Skeletal muscle satellite cell (primary cell): Measurements from ENCODE around the gene SURF4.

Source experiments
- H3K27me3 ChIP-seq: 2 replicates; pipeline ENCODE4 v1.7.0; 2013; ENCODE audit warnings: low read length; ENCODE audit not compliant: control insufficient read depth, insufficient read depth
- H3K36me3 ChIP-seq: 2 replicates; pipeline ENCODE4 v1.7.0; 2013; ENCODE audit warnings: mild to moderate bottlenecking, control low read depth, low read length; ENCODE audit not compliant: insufficient read depth
- H3K4me1 ChIP-seq: 2 replicates; pipeline ENCODE4 v1.7.0; 2013; ENCODE audit warnings: low read length; ENCODE audit not compliant: control insufficient read depth, insufficient read depth
- H3K4me2 ChIP-seq: 2 replicates; pipeline ENCODE4 v1.7.0; 2013; ENCODE audit warnings: mild to moderate bottlenecking, low read length
- H3K4me3 ChIP-seq: 2 replicates; pipeline ENCODE4 v1.7.0; 2013; ENCODE audit warnings: low read length
- H3K9ac ChIP-seq: 2 replicates; pipeline ENCODE4 v1.7.0; 2013; ENCODE audit warnings: mild to moderate bottlenecking, low read depth, low read length, moderate library complexity
- H3K9me3 ChIP-seq: replicated peaks from 2 replicates; pipeline ENCODE4 v1.7.0; 2013; ENCODE audit warnings: mild to moderate bottlenecking, control low read depth, low read length

The SURF4 gene

DNA sequence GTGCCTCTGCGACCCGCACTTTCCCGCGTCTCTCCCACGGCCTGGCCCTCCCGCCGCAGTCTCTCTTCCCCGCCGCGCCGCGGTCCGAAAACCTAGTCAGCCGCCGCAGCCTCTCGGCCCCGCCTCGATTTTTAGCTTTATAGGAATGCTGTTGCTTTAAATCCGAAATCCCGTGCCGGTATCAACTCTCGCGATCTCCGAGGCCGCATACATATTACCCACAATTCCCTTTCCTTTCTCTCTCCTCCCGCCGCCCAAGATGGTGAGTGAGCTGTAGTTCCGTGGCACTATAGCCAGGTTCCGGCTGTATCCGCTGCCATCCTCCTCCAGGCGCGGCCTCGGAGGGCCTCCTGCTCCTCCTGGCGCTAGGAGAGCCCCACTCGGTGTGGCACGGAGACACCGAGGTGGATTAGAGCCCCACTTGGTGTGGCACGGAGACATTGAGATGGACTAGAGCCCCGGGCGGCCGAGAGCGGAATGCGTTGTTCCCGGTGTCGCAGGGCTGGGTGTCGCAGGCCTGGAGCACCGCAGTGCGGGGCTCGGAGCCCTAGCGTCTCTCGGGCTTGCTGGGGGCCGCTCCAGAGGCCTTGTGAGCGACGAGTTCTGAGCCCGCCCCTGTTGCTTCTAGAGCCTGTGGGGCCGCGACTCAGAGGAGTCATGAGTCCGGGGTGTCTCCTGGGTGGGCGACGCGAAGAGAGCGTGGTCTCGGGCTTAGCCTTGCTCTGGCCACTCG is 27.7 kb downstream of the SURF4 start, which contains the start of the genes MED22 and RPL7A:
MED22 (minus strand) TSS at position 147 of the 733 bp plus-strand sequence. CDS start 1,469 bp downstream, outside the sequence.
RPL7A (plus strand) TSS at position 234 of the 733 bp plus-strand sequence; CDS start at position 260, 26 bp downstream.
- Histone ChIP-seq H3K9ac (peak within 1 kb of the TSS; percentile 100), H3K4me2 (peak within 1 kb of the TSS; percentile 99), H3K4me1 (peaks cover 22% of the 10 kb centered on the region), H3K27me3 (no peaks in the 10 kb centered on the region), H3K9me3 (no peaks in the 10 kb centered on the region), H3K36me3 (peaks cover 83% of the 10 kb centered on the region), H3K4me3 (peak within 1 kb of the TSS; percentile 100)

DNA sequence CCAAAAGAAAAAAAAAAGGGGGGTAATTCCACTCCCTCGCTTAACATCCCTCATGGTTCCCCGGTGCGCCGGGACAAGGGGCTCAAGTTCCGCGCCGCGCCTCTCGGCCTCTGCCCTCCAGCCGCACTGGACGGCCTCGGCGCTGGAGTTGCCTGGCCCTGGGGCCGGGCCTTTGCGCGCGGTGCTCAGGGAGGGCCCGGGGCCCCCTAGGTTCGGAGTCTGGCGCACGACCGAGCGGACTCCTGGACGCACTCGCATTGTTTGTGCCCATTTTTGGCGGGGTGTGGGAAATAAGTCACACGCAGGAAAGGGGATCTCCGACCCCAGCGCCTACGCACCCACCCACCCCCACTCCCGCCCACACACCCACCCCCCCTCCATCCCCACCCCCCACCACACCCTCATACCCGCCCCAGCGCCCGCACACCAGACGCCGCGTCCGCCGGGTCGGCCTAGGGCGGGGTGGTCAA is 28.3 kb downstream of the SURF4 start:
- H3K4me3 ChIP-seq, result peak overlapping the region; percentile 100
- no peaks in the 10 kb centered on the region for H3K9me3 ChIP-seq
- peak overlapping the region; percentile 100 for H3K9ac ChIP-seq
- H3K4me1 ChIP-seq, result peaks cover 22% of the 10 kb centered on the region
- H3K4me2 ChIP-seq, result peak overlapping the region; percentile 98
- H3K27me3 ChIP-seq, result no peaks in the 10 kb centered on the region
- peaks cover 80% of the 10 kb centered on the region for H3K36me3 ChIP-seq

GRCh38 chr9:133346021-133346785 is 29.7 kb downstream of the SURF4 start:
- Histone ChIP-seq H3K4me3 (peak overlapping the region; percentile 100), H3K9ac (peak overlapping the region; percentile 100), H3K4me2 (peak overlapping the region; percentile 98), H3K27me3 (no peaks in the 10 kb centered on the region), H3K9me3 (no peaks in the 10 kb centered on the region), H3K36me3 (peaks cover 79% of the 10 kb centered on the region), H3K4me1 (peaks cover 22% of the 10 kb centered on the region)

DNA sequence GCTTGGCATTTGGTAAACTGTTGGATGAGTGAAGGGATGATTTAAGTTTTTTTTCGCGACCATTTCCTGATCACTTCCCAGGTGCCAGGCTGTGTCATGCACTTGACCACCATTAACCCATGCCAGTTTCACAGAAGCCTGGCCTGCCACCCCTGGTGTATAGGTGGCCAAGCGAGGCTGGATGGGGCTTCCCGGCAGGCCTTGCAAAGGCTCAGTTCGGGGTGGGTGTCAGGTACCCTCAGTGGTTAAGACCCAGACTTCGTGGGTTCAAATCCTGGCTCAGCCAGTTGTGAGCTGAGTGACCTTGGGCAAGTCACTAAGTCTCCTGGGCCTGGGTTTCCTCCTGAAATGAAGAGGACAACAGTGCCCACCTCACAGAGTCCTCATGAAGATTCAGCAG is 30.3 kb downstream of the SURF4 start:
- Histone ChIP-seq H3K27me3 (no peaks in the 10 kb centered on the region), H3K9ac (no peak overlapping the region), H3K36me3 (peaks cover 79% of the 10 kb centered on the region), H3K4me2 (no peak overlapping the region), H3K4me1 (peaks cover 22% of the 10 kb centered on the region), H3K9me3 (no peaks in the 10 kb centered on the region), H3K4me3 (no peak overlapping the region)

GRCh38 chr9:133344979-133345378 is 30.9 kb downstream of the SURF4 start:
- Histone ChIP-seq H3K4me2 (no peak overlapping the region), H3K9ac (no peak overlapping the region), H3K27me3 (no peaks in the 10 kb centered on the region), H3K9me3 (no peaks in the 10 kb centered on the region), H3K36me3 (peaks cover 79% of the 10 kb centered on the region), H3K4me1 (peaks cover 20% of the 10 kb centered on the region), H3K4me3 (no peak overlapping the region)

DNA sequence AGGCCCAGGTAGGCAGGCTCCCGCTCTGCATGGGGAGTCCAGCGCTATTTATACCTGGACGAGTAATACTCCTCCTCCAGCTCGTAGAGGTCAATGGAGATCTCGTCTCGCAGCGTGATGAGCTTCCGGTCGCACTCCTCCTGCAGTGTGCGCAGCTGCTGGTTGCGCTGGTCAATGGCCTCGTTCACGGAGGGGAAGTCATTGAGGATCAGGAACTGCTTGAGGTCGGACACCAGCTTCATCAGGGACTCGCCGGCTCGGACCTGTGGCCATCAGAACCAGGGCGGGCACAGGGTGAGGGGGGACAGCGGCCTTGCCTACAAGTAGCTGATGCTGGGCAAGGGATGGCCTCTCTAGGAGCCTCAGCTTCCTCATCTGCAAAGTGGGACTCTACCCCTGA is 31.8 kb downstream of the SURF4 start:
- H3K4me3 ChIP-seq, result no peak overlapping the region
- peaks cover 75% of the 10 kb centered on the region for H3K36me3 ChIP-seq
- no peak overlapping the region for H3K9ac ChIP-seq
- peaks cover 10% of the 10 kb centered on the region for H3K4me1 ChIP-seq
- H3K4me2 ChIP-seq, result no peak overlapping the region
- H3K9me3 ChIP-seq, result no peaks in the 10 kb centered on the region
- H3K27me3 ChIP-seq, result no peaks in the 10 kb centered on the region

DNA sequence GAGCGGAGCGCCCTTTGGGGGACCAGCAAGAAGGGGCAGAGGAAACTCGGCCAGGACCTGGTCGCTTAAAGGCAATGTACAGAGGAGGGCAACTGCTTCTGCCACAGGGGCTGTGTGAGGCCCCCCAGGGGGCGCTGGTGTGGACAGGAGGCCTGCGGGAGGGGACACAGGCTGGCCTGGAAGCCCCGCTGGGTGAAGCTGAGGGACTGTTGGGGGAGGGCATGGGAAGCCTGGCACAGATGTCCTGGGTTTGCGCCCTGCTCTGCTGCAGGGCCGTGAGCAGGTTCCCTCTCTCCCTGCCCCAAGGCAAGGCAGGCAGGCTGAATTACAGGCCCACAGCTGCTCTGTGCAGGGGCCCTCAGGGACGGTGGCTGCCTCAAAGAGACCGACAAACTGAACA is 33.3 kb downstream of the SURF4 start:
- Histone ChIP-seq H3K9ac (no peak overlapping the region), H3K9me3 (no peaks in the 10 kb centered on the region), H3K36me3 (peaks cover 68% of the 10 kb centered on the region), H3K4me2 (no peak overlapping the region), H3K4me1 (peaks cover 10% of the 10 kb centered on the region), H3K4me3 (no peak overlapping the region), H3K27me3 (no peaks in the 10 kb centered on the region)

DNA sequence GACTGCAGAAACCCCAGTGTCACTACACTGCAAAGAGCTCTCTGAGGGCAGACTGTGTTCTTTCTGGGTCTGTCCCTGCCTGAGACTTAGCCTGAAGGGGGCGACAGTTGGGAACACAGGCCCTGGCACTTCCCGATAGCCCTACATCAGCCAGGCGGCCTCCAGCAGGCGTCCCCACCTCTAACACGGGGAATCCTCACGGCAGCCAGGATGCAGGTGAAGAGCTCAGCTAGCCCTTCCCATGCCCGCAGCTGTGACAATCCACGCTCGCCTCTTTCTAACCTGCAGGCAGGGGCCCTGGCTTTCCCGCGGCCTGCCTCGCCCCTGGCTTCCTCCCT is 33.8 kb downstream of the SURF4 start:
- H3K9me3 ChIP-seq, result no peaks in the 10 kb centered on the region
- peaks cover 68% of the 10 kb centered on the region for H3K36me3 ChIP-seq
- H3K9ac ChIP-seq, result no peak overlapping the region

GRCh38 chr9:133341369-133342068 is 34.3 kb downstream of the SURF4 start:
- peaks cover 7% of the 10 kb centered on the region for H3K4me1 ChIP-seq

More for the DNA sequence above, 33.8 kb downstream of the SURF4 start:
- no peak overlapping the region for H3K4me3 ChIP-seq
- H3K4me1 ChIP-seq, result peaks cover 10% of the 10 kb centered on the region
- no peak overlapping the region for H3K4me2 ChIP-seq
- H3K27me3 ChIP-seq, result no peaks in the 10 kb centered on the region

DNA sequence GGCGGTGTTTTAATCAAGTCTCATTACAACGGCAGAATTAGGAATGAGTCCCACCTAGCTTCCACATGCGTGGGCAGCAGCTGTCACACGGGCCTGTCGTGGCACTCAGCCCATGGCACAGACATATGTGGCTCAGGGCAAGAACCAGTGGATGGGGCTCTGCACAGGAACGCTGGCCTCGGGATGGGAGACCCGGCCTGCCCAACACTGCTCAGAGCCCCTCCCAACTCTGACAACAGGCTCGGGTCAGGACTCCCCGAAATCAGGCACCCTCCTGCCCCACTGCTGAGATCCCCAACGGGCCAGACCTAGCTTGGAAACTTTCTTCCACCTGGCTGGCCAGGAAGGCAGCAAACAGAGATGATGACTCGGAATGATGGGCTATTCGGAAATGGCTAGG is 34.9 kb downstream of the SURF4 start:
- H3K9ac ChIP-seq, result no peak overlapping the region
- H3K36me3 ChIP-seq, result peaks cover 62% of the 10 kb centered on the region
- H3K4me3 ChIP-seq, result no peak overlapping the region

More at GRCh38 chr9:133341369-133342068, 34.3 kb downstream of the SURF4 start:
- Histone ChIP-seq H3K9ac (no peak overlapping the region), H3K9me3 (no peaks in the 10 kb centered on the region), H3K36me3 (peaks cover 68% of the 10 kb centered on the region), H3K27me3 (no peaks in the 10 kb centered on the region), H3K4me3 (no peak overlapping the region), H3K4me2 (no peak overlapping the region)

GRCh38 chr9:133340256-133340655 is 35.6 kb downstream of the SURF4 start:
- Histone ChIP-seq H3K4me2 (no peak overlapping the region), H3K27me3 (no peaks in the 10 kb centered on the region), H3K4me3 (no peak overlapping the region), H3K4me1 (peaks cover 6% of the 10 kb centered on the region), H3K9ac (no peak overlapping the region), H3K36me3 (peaks cover 56% of the 10 kb centered on the region), H3K9me3 (no peaks in the 10 kb centered on the region)

More for the DNA sequence above, 34.9 kb downstream of the SURF4 start:
- Histone ChIP-seq H3K27me3 (no peaks in the 10 kb centered on the region), H3K9me3 (no peaks in the 10 kb centered on the region), H3K4me2 (no peak overlapping the region), H3K4me1 (peaks cover 6% of the 10 kb centered on the region)
